ENCODE results near the gene GRM5. TPM values are rescaled to one million over a fixed set of nuclear protein-coding genes. Genes with fewer than 3 reads are reported as not detected.

Gene GRM5
- total RNA-seq, 4 donors from 2014 or later, result 0.16 to 0.44 (median 0.19) TPM; not detected in 1

DNA sequence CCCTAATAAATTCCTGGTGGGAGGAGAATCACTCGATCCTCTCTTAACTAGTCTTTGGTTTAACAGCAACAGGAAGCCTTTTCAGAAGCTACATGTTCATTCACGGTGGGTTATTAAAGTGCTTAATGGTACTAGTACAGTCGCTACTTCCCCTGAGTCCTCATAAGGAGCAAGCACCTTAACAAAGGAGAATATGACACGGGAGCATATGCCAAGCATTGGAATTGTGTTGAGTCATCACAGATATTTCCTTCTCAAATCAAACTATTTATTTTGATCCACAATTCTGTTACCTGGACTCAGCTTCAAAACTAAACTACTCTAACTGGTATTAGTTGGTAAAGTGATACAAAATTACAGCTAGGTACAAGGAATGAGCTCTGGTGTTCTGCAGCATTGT is 550.8 kb downstream of the GRM5 start:
- no peak for TF ChIP-seq CTCF (IDR thresholded peaks at IDR 0.05; ENCODE audit: low read depth)

DNA sequence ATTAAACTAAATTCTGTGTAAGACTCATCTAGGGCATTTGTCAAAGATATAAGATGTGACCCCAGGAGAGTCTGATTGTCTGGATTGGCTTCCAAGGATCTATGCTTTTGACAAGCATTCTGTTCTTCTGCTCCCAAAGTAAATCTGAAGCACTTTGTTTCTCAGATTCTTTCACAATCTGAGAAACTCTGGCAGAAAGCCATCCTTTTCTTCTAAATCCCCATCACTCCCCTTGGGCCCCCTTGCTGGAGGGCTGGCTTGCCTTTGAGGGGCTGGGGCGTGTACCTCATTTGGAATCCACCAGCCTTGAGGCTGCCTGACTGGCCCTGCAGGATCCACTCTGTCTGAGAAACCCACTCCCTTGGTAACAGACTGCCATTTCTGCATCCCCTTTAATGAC is 554.8 kb downstream of the GRM5 start:
- no peak for TF ChIP-seq CTCF (IDR thresholded peaks at IDR 0.05; ENCODE audit: low read depth)

- no peak for TF ChIP-seq CTCF (IDR thresholded peaks at IDR 0.05; ENCODE audit: low read depth)
These were observed 556.8 kb downstream of the GRM5 start for GRCh38 chr11:88508759-88509581.

DNA sequence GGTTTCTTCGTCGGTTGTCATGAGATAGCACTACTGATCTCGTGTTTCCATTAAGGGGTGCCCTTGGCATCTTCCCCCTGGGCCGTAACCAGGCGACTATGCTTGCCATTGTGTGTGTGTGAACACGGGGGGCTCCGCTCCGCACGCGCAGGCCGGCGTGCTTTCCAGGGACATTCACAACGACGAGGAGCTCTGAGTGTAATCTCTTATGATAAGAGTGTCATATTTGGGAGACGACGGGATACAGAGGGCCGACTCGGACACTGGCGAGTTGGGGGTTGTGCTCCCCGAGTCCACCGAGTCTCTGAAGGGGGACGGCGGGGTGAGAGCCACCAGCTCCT is 557.4 kb downstream of the GRM5 start:
- TF ChIP-seq CTCF (IDR thresholded peaks at IDR 0.05; ENCODE audit: low read depth), result no peak

DNA sequence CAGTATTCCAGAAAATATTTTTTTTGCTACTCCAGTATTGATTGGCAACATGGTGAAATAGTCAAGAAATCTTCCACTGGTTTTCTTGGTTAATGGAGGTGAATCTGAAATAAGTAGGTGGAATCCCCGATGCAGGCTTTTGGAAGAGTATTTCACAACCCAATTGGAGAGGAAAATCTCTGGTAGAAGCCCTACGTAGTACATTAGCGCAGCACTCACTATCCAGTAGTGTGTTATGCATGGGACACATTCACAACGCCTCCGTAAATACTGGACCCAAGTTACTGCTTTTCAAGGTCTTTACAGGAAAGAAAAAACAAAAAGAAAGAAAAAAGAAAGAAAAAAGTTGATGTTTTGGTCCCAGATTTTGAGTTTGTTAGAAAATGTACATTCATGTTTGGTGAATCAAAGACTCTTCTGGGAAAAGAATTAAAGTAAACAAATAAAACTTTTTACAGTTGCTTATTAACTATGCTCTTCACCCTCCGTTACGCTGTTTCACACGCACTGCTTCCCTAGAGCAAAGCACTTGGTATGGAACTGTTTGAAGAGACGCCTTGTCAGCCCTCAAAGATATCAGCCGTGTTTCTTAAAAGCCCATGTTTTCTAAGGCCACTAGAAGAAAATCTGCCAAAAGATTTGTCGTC is 557.9 kb downstream of the GRM5 start:
- no peak for TF ChIP-seq CTCF (IDR thresholded peaks at IDR 0.05; ENCODE audit: low read depth)

GRCh38 chr11:88501541-88501940 is 564.2 kb downstream of the GRM5 start:
- no peak for TF ChIP-seq CTCF (IDR thresholded peaks at IDR 0.05; ENCODE audit: low read depth)

DNA sequence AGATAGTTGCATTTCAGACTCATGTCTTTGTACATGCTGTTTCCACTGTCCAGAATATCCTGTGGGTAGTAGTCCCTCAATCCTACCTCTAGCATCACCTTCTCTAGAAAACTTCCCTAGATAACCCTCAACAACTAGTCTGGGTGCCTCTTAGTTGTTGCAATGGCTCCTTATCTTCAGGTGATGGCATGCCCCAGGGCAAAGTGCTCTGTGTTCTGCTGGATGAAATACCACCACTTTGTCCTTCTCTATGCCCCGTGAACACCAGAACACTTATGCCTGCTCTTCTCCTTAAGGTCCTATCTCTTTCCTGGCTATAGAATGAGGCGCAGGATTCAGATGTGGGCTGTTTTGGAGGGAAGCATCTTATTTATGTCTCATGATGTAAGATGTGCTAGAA is 569.9 kb downstream of the GRM5 start:
- no peak for TF ChIP-seq CTCF (IDR thresholded peaks at IDR 0.05; ENCODE audit: low read depth)
